ENCODE measurements around the gene CATSPER1. TPM values are rescaled to one million over a fixed set of nuclear protein-coding genes. Genes with fewer than 3 reads are reported as not detected.

The CATSPER1 gene
- total RNA-seq, 1 donor from 2014 or later: not detected

DNA sequence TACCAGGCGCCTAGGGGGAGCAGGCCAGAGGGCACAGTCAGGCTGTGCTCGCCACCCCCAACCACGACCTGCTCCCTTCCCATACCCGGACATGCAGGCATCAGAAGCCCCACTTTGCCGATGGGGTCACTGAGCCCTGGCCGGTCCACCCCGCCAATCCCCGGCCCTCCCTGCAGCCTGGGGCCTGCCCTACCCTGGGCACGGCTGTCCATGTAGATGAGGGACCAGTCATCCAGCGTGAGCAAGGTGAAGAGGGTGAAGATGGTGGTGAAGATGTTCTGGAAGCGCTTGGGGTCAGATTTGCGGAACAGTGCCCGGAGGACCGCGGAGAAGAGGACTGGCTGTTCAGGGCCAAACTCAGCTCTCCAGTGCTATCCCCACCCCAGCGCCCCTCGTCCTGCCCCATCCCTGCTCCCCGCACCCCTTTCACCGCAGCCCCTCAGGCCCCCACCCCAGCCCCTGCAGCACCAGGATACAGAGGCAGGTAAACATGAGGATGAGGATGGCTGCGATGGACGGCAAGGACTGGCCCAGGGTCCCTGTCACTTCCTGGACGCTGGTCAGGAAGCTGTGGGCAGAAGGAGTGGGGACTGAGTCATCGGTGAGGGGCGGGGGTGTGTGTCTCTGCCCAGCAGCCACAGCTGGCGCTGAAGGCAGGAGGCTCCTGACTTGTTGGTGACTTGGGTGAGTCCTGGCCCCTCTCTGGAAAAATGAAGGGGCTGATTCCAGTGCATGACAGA lies 5.5 kb downstream of the CATSPER1 start:
- Histone ChIP-seq H3K27me3 (no peaks in the 10 kb centered on the region), H3K4me3 (no peak overlapping the region), H3K27ac (no peak overlapping the region), H3K9me3 (no peaks in the 10 kb centered on the region), H3K4me1 (peaks cover 4% of the 10 kb centered on the region), H3K36me3 (no peaks in the 10 kb centered on the region)
- intact Hi-C loops (cut with DNase I): no loop called here
- no peak for DNase-seq (ENCODE audit: extremely low spot score in 2 of 2)
- no peak for TF ChIP-seq POLR2AphosphoS5 (IDR thresholded peaks at IDR 0.05; ENCODE audit: insufficient read depth in 1 of 2, low read depth in 1 of 2)
- no peak for TF ChIP-seq POLR2A (IDR thresholded peaks at IDR 0.05)

DNA sequence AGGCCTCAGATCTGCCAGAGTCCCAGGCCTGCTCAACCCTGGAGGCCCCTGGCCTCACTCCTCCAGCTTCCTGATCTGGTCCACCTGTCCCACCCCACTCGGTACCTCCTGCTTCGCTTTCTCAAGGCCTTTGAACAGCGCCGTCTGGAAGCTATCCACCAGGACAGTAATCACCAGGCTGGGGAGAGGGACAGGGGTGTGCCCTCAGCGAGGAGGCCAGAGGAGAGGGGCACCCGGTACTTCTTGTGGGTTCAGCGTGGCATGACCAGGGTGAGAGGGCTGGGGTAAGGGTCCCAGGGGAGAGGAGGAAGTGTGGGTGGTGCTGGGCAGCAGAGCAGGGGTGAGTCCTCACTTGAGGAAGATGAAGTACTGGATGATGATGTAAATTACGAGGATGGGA lies 6.1 kb downstream of the CATSPER1 start:
- no peak overlapping the region for H3K4me3 ChIP-seq
- peaks cover 4% of the 10 kb centered on the region for H3K4me1 ChIP-seq
- H3K9me3 ChIP-seq: no peaks in the 10 kb centered on the region
- DNase-seq (ENCODE audit: extremely low spot score in 2 of 2): no peak
- TF ChIP-seq POLR2AphosphoS5 (IDR thresholded peaks at IDR 0.05; ENCODE audit: insufficient read depth in 1 of 2, low read depth in 1 of 2) (no peak), POLR2A (IDR thresholded peaks at IDR 0.05) (no peak)
- TF ChIP-seq, protein P1, sequence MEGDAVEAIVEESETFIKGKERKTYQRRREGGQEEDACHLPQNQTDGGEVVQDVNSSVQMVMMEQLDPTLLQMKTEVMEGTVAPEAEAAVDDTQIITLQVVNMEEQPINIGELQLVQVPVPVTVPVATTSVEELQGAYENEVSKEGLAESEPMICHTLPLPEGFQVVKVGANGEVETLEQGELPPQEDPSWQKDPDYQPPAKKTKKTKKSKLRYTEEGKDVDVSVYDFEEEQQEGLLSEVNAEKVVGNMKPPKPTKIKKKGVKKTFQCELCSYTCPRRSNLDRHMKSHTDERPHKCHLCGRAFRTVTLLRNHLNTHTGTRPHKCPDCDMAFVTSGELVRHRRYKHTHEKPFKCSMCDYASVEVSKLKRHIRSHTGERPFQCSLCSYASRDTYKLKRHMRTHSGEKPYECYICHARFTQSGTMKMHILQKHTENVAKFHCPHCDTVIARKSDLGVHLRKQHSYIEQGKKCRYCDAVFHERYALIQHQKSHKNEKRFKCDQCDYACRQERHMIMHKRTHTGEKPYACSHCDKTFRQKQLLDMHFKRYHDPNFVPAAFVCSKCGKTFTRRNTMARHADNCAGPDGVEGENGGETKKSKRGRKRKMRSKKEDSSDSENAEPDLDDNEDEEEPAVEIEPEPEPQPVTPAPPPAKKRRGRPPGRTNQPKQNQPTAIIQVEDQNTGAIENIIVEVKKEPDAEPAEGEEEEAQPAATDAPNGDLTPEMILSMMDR (IDR thresholded peaks at IDR 0.05): no peak
- H3K36me3 ChIP-seq: no peaks in the 10 kb centered on the region
- no peak overlapping the region for H3K27ac ChIP-seq
- intact Hi-C loops (cut with DNase I): no loop called here
- no peaks in the 10 kb centered on the region for H3K27me3 ChIP-seq

DNA sequence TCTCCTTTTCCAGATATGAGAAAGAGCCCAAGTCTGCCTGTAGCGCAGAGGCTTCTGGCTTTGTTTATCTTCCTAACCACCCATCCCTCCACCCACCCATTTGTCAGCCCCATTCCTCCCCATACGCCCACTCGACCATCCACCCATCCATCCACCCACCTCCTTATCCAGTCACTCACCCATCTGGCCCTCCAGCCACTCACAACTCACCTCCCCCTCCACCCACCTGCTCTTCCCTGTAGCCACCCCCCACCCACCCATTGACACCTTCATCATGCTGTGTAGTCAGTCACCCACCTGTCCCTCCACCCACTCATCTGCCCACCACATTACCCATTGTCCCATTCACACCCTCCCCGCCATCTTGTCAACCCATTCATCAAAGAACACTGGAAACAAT lies 9.0 kb downstream of the CATSPER1 start:
- TF ChIP-seq POLR2A (IDR thresholded peaks at IDR 0.05) (no peak), POLR2AphosphoS5 (IDR thresholded peaks at IDR 0.05; ENCODE audit: insufficient read depth in 1 of 2, low read depth in 1 of 2) (no peak)
- TF ChIP-seq, protein P1 (IDR thresholded peaks at IDR 0.05): no peak
- no peaks in the 10 kb centered on the region for H3K36me3 ChIP-seq
- H3K27ac ChIP-seq: no peak overlapping the region
- H3K4me3 ChIP-seq: no peak overlapping the region
- H3K4me1 ChIP-seq: peaks cover 4% of the 10 kb centered on the region
- H3K27me3 ChIP-seq: no peaks in the 10 kb centered on the region
- H3K9me3 ChIP-seq: no peaks in the 10 kb centered on the region
- intact Hi-C loops (cut with DNase I): no loop called here
- DNase-seq (ENCODE audit: extremely low spot score in 2 of 2): no peak

DNA sequence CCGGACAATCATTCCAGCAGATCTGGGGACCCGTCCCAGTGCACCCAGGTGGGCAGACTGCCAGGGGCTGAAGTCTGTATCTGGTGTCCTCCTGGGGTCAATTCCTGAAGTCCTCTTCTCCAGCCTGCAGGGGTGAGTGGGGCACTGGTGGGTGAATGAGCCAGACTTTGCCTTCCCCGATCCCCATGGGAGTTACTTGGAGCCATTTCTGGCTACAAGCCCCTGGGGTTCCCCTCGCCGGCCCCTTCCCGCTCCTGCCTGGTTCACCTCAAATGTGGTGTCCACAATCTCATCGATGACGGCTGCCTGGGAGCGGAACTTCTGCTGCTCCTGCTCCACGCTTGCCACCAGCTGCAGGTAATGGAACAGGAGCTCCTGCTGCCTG lies 9.5 kb downstream of the CATSPER1 start:
- H3K4me3 ChIP-seq: no peak overlapping the region
- H3K4me1 ChIP-seq: peaks cover 7% of the 10 kb centered on the region
- H3K27me3 ChIP-seq: no peaks in the 10 kb centered on the region
- no peak for DNase-seq (ENCODE audit: extremely low spot score in 2 of 2)
- intact Hi-C loops (cut with DNase I): no loop called here
- H3K36me3 ChIP-seq: no peaks in the 10 kb centered on the region
- H3K9me3 ChIP-seq: no peaks in the 10 kb centered on the region
- TF ChIP-seq, protein P1 (IDR thresholded peaks at IDR 0.05): no peak
- no peak for TF ChIP-seq POLR2AphosphoS5 (IDR thresholded peaks at IDR 0.05; ENCODE audit: insufficient read depth in 1 of 2, low read depth in 1 of 2)
- TF ChIP-seq POLR2A (IDR thresholded peaks at IDR 0.05): no peak
- H3K27ac ChIP-seq: no peak overlapping the region

DNA sequence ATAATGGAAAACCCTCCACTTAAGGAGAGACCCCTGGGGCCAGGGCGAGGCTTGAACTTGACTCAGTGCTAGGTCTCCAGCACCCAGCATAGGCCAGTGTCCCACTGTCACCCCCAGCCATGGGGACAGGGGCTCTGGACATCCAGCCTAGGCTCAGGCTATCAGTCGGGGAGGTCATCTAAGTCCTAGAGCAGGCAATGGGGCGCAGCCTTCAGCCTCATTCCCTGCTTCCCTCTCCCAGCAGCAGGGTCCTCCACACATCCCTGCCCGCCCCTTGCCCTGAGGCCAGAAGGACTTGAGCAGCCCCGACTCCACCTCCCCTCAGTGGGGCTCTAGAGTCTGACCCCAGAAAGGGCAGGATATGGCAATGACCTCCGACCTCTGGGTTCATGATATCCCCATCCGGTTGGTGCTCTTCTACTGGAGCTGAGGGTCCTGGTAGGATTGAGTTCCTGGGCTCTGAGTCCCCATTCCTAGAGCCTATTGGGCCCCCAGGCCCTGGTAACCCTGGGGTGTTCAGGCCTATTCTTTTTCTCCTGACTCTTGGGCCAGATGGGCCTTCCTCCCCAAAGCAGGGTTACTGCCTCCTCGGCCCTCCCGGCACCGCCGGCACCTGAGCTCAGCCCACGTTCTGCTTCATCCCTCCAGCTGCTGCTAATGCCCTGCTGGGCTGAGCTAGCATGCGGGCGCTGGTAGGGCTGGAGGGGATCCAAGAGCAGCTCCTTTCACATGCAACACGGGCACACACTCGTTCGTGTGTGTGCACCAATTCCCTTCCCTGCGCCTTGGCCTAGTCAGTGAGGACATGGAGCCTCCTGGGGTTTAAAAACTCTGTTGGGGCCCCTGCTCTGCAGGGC lies 10.1 kb downstream of the CATSPER1 start:
- no peaks in the 10 kb centered on the region for H3K27me3 ChIP-seq
- intact Hi-C loops (cut with DNase I): no loop called here
- H3K4me1 ChIP-seq: peaks cover 11% of the 10 kb centered on the region
- no peaks in the 10 kb centered on the region for H3K9me3 ChIP-seq
- no peaks in the 10 kb centered on the region for H3K36me3 ChIP-seq
- no peak for TF ChIP-seq POLR2AphosphoS5 (IDR thresholded peaks at IDR 0.05; ENCODE audit: insufficient read depth in 1 of 2, low read depth in 1 of 2)
- no peak overlapping the region for H3K4me3 ChIP-seq
- no peak overlapping the region for H3K27ac ChIP-seq
- DNase-seq (ENCODE audit: extremely low spot score in 2 of 2): no peak

All from vagina (tissue), 2 donors.